ENCODE data around the gene RNF150.

RNF150 gene

DNA sequence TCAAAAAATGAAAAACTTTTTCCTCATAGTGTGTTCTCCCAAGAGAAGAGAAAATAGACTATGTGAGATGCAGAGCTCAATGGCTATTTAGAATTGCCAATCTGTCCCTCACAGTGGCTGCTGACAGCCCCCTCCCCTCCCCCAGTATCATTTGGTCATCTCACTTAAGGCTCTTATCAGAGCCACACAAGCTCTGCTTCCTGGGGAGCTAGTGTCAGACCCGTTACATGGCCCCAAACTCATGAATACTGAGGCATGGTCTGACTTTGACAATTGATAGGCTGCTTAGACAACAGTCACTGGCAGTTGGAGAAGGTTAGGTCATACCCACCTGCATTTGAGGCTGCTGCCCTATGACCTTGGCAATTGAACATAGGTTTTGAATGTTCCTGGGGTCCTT, 15.3 kb downstream of the RNF150 start:
- ATAC-seq, result no peak
- DNase-seq (ENCODE audit: low spot score in 2 of 2), result no peak
- Mint-ChIP-seq H3K4me1 (no peaks in the 10 kb centered on the region), H3K4me3 (no peak overlapping the region), H3K9me3 (peaks cover 4% of the 10 kb centered on the region), H3K36me3 (no peaks in the 10 kb centered on the region), H3K27ac (no peak overlapping the region)

DNA sequence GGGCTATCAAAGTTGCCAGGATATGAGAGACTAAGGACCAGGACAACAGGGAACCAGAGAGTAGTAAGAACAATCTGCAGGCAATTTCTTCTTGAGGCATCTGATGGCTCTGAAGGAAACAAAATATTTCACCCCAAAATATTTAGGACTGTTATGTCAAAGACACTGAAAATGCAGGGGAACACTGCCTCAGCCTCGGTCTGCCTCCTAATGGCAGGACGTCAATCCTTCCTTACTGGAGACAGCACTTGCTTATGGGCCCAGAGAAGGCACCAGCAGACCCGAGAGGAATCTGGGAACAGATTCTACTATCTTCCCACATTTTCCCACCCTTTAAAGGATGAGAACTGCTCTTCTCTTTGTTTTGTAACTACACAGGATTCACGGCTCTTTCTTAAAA, 23.3 kb downstream of the RNF150 start:
- ATAC-seq (no peak), DNase-seq (ENCODE audit: low spot score in 2 of 2) (no peak)
- no peak overlapping the region for H3K4me3 Mint-ChIP-seq
- no peaks in the 10 kb centered on the region for H3K4me1 Mint-ChIP-seq
- no peak overlapping the region for H3K27ac Mint-ChIP-seq
- no peaks in the 10 kb centered on the region for H3K9me3 Mint-ChIP-seq
- H3K36me3 Mint-ChIP-seq, result no peaks in the 10 kb centered on the region

DNA sequence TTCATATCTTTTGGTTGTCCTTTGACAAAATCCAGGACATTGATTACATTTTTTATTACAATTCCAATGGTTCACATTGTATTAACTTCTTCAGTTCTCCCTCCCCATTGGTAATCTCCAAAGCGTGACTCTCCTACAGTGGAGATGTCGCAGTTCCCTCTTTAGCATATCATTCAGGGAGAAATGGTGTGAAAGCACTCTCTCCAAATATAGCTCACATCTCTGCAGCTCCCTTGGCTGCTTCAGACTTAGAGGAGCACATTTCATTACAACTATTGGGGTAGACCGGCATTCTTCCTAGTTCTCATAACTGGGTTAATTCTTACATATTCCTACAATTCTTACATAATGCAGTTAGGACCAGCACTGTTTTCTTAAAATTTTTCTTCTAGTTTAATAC, 25.3 kb downstream of the RNF150 start:
- H3K4me3 Mint-ChIP-seq, result no peak overlapping the region
- H3K36me3 Mint-ChIP-seq, result no peaks in the 10 kb centered on the region
- no peaks in the 10 kb centered on the region for H3K4me1 Mint-ChIP-seq
- DNase-seq (ENCODE audit: low spot score in 2 of 2), result no peak
- ATAC-seq, result no peak
- H3K27ac Mint-ChIP-seq, result no peak overlapping the region
- H3K9me3 Mint-ChIP-seq, result no peaks in the 10 kb centered on the region

DNA sequence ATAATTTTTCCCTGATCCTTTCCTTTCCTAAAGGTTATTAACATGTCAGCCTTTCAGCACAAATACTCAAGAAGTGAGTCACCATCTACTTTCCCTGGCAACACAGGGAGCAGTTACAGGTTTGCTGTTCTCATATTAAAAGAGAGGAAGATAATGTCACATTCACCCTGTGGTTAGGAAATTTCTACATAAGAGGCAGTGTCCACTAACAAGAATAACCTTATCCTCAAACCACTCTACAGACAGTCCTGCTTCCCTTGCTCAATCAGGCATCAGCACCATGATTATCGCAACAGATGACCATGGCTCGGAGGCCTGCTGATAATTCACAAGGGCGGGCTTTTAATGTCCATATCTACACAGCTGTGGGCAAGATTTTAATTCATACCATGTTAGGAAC, 30.9 kb downstream of the RNF150 start:
- H3K4me1 Mint-ChIP-seq, result no peaks in the 10 kb centered on the region
- ATAC-seq (no peak), DNase-seq (ENCODE audit: low spot score in 2 of 2) (no peak)
- no peaks in the 10 kb centered on the region for H3K36me3 Mint-ChIP-seq
- H3K27ac Mint-ChIP-seq, result no peak overlapping the region
- no peaks in the 10 kb centered on the region for H3K9me3 Mint-ChIP-seq
- H3K4me3 Mint-ChIP-seq, result no peak overlapping the region

DNA sequence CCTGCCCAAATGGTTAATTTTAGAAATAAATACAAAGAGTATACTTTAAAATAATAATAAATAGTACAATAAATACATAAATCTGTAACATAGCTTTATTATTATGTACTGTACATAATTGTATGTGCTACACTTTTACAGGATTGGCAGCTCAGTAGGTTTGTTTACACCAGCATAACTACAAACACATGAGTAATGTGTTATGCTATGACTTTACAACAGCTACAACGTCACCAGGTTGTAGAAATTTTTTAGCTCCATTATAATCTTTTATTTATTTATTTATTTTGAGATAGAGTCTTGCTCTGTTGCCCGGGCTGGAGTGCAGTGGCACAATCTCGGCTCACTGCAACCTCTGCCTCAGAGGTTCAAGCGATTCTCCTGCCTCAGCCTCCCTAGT, 31.8 kb downstream of the RNF150 start:
- Mint-ChIP-seq H3K4me3 (no peak overlapping the region), H3K4me1 (no peaks in the 10 kb centered on the region), H3K36me3 (no peaks in the 10 kb centered on the region), H3K27ac (no peak overlapping the region), H3K9me3 (no peaks in the 10 kb centered on the region)
- ATAC-seq, result no peak
- no peak for DNase-seq (ENCODE audit: low spot score in 2 of 2)

DNA sequence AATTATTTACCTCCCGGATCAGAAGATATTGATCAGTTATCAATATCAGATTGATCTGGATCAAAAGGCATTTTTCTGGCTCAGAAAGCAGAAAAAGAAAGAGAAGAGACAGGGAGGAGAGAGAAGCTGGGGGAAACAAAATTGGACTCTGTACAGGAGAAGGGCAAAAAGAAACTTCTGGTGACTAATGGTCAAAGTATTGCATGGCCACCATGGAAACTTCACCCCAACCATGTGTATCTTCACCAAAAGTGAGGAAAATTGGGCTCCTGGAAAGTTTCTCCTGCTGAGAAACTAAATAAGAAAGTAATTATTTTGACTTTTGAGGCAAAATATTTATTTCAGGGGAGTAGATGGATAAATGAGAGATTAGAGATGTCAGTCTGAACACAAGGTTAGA, 33.9 kb downstream of the RNF150 start:
- H3K4me1 Mint-ChIP-seq, result no peaks in the 10 kb centered on the region
- no peak overlapping the region for H3K4me3 Mint-ChIP-seq
- H3K27ac Mint-ChIP-seq, result no peak overlapping the region

DNA sequence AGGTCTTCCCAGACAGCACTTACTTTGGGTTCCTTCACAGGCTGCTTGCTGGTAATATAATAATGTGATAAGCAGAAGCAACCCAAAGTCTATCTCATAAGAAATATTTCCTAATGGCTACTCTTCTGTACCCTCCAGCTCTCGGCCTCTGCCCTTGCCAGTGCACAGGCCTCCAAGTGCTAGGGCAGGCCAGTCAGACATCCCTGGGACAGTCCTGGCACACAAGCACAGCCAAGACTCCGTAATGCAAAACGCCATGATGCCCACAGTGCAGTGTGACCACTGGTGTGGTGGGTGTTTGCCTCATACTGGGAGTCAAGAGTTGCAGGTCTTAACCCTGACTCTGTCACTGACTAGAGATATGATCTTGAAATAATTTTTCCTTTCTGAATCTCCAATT, 35.1 kb downstream of the RNF150 start:
- peaks cover 8% of the 10 kb centered on the region for H3K9me3 Mint-ChIP-seq
- H3K27ac Mint-ChIP-seq, result no peak overlapping the region
- no peaks in the 10 kb centered on the region for H3K4me1 Mint-ChIP-seq
- H3K4me3 Mint-ChIP-seq, result no peak overlapping the region
- ATAC-seq (no peak), DNase-seq (ENCODE audit: low spot score in 2 of 2) (no peak)
- H3K36me3 Mint-ChIP-seq, result no peaks in the 10 kb centered on the region

More for the DNA sequence above, 33.9 kb downstream of the RNF150 start:
- no peak for DNase-seq (ENCODE audit: low spot score in 2 of 2)
- no peak for ATAC-seq
- Mint-ChIP-seq H3K9me3 (no peaks in the 10 kb centered on the region), H3K36me3 (no peaks in the 10 kb centered on the region)

DNA sequence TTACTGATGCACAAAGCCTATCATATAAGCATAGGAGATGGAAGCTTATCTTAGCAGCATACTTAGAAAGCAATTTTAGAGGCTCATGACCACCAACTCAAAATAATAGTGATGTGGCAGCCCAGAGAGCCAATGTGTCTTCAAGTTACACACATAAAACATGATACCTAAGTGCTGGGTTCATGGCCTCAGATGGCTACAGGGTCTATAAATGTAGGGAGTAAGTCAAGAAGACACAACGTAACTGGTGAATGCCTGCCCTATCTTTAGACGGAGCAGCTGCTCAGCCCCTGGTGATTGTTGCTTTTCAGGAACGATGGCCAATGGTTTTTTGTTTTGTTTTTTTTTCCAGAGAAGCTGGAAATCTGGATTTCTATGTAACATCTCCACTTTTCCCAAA, 42.8 kb downstream of the RNF150 start:
- Mint-ChIP-seq H3K36me3 (no peaks in the 10 kb centered on the region), H3K9me3 (peaks cover 11% of the 10 kb centered on the region), H3K4me1 (no peaks in the 10 kb centered on the region), H3K27ac (no peak overlapping the region), H3K4me3 (no peak overlapping the region)
- no peak for ATAC-seq
- no peak for DNase-seq (ENCODE audit: low spot score in 2 of 2)

DNA sequence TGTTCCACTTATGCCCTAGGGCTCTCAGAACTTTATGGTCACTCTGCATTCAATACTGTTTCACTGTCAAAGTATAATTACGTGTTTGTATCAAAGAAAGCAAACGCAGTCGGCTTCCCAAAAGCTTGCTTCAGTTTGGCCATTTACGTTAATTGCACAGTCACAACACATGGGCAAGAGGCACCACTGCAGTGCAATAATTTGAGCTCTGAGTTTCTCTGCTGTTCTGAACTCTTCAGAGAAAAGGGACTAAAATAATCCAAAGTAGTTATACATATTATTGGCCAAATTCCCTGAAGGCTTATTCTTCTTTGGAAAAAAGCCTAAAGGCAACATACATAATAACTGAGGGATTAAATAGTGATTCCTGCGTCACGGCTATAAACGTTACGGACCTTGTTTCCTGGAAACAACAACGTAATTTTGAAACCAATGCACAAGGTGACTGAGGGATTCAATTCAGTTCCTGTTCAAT, 51.3 kb downstream of the RNF150 start:
- Mint-ChIP-seq H3K27ac (no peak overlapping the region), H3K4me1 (no peaks in the 10 kb centered on the region), H3K36me3 (no peaks in the 10 kb centered on the region), H3K9me3 (peaks cover 3% of the 10 kb centered on the region), H3K4me3 (no peak overlapping the region)
- ATAC-seq (no peak), DNase-seq (ENCODE audit: low spot score in 2 of 2) (no peak)

DNA sequence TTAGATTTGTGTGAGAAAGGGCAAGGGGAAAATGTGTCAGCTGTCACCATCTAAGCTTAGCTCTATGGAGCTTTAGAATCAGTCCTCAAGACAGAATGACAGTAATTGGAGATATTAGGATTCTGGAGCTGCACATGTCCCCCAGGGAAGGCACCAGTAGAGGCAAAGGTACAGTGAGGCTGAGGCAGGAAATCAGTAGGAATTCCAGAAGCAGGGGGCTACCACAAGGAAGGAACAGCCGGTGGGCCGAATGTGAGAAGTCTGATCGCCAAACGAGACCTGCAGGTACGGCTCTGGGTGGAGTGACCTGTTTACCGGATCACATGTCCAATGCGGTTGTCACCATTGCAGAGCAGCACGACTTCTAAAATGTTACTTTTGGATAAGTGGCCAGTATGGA, 52.6 kb downstream of the RNF150 start:
- Mint-ChIP-seq H3K36me3 (no peaks in the 10 kb centered on the region), H3K4me1 (no peaks in the 10 kb centered on the region), H3K27ac (no peak overlapping the region), H3K9me3 (peaks cover 1% of the 10 kb centered on the region), H3K4me3 (no peak overlapping the region)
- no peak for DNase-seq (ENCODE audit: low spot score in 2 of 2)
- ATAC-seq, result no peak

DNA sequence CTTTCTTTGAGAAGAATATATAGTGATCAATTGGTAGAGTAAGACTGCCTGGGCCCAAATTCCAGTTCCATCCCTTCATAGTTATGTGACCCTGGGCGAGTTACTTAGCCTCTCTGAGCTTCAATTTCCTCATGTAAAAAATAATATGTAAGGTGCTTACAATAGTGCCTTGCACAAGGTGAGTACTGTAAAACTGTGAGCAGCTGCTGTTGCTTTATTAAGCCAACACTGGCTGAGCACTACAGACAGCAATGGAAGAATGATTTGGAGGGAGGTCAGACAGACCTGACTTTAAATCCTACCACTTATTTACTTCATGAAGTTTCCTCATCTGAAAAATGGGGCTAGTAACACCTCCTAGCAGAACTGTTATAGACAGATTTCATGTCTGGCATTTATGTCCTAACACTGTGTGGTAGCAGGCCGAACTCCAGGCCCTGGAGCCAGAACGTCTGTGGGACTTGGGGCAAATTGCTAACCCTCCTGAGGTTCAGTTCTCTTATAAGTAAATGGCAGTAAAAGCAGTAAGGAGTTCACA, 53.8 kb downstream of the RNF150 start:
- Mint-ChIP-seq H3K36me3 (no peaks in the 10 kb centered on the region), H3K4me1 (no peaks in the 10 kb centered on the region)

DNA sequence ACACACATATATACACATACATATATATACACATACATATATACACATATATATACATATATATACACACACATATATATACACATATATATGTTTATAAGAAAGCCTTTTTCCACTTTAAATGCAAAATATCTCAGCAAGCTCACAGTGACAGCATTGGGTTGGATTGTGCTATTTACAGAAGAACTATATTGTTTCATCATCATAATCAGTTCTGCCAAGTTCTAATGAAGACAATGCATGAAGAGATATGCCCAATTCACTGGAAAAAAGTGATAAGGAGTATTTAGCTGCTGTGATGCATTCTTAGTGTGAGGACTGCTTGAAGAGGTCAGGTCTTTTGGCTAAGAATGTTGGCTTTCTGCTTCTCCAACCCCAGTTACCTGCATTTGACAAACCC, 54.4 kb downstream of the RNF150 start:
- H3K9me3 Mint-ChIP-seq, result no peaks in the 10 kb centered on the region
- H3K27ac Mint-ChIP-seq, result no peak overlapping the region
- no peaks in the 10 kb centered on the region for H3K36me3 Mint-ChIP-seq
- ATAC-seq, result no peak
- no peaks in the 10 kb centered on the region for H3K4me1 Mint-ChIP-seq
- no peak for DNase-seq (ENCODE audit: low spot score in 2 of 2)
- H3K4me3 Mint-ChIP-seq, result no peak overlapping the region

More for the DNA sequence above, 53.8 kb downstream of the RNF150 start:
- DNase-seq (ENCODE audit: low spot score in 2 of 2), result no peak
- H3K27ac Mint-ChIP-seq, result no peak overlapping the region
- no peaks in the 10 kb centered on the region for H3K9me3 Mint-ChIP-seq
- no peak overlapping the region for H3K4me3 Mint-ChIP-seq
- ATAC-seq, result no peak

DNA sequence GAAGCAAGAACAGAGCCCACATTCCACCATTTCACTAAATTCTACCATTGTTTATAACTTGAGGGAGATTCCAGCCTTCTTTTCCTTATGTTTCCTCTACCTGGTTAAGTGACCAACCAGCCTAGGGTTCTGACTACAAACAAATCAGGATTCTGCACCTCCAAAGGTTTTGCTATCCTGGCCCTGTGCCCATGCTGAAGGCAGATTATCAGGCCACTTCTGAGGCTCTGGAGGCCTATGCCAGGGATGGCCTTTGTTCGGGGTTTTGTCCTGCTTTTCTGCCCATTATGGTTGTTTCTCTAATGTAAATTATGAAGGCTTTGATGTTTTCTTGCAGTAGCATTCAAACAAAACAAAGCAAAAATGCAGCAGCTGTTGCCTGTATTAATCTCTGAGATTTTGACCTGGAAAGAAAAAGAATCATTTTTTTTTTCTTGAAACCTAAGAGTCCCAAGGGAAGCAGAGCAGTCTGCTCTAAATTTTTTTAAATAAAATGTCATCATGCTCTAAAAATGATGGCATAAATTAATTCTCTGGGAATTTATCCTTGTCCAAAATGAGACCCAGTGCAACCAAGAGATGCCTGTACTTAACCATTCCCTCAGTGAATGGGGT, 55.6 kb downstream of the RNF150 start:
- H3K4me3 Mint-ChIP-seq, result no peak overlapping the region
- no peak for ATAC-seq
- no peaks in the 10 kb centered on the region for H3K36me3 Mint-ChIP-seq
- H3K4me1 Mint-ChIP-seq, result no peaks in the 10 kb centered on the region
- H3K9me3 Mint-ChIP-seq, result no peaks in the 10 kb centered on the region
- no peak for DNase-seq (ENCODE audit: low spot score in 2 of 2)
- H3K27ac Mint-ChIP-seq, result no peak overlapping the region

DNA sequence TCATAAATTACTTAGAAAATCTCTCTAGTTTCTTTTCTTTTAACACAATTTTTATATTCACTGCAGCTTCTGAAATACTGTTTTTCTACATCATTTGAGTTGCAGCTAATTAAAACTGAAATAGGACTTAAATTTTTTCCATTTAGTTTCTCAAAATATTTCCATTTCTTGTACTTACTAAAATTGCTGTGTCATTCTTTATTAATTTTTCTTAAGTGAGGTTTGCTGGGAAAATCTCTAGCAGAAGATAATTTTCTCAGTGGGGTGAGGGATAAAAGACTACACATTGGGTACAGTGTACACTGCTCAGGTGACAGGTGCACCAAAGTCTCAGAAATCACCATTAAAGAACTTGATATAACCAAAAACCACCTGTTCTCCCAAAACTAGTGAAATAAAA, 57.7 kb downstream of the RNF150 start:
- no peaks in the 10 kb centered on the region for H3K9me3 Mint-ChIP-seq
- ATAC-seq (no peak), DNase-seq (ENCODE audit: low spot score in 2 of 2) (no peak)
- no peak overlapping the region for H3K27ac Mint-ChIP-seq
- H3K36me3 Mint-ChIP-seq, result no peaks in the 10 kb centered on the region
- no peaks in the 10 kb centered on the region for H3K4me1 Mint-ChIP-seq
- no peak overlapping the region for H3K4me3 Mint-ChIP-seq

DNA sequence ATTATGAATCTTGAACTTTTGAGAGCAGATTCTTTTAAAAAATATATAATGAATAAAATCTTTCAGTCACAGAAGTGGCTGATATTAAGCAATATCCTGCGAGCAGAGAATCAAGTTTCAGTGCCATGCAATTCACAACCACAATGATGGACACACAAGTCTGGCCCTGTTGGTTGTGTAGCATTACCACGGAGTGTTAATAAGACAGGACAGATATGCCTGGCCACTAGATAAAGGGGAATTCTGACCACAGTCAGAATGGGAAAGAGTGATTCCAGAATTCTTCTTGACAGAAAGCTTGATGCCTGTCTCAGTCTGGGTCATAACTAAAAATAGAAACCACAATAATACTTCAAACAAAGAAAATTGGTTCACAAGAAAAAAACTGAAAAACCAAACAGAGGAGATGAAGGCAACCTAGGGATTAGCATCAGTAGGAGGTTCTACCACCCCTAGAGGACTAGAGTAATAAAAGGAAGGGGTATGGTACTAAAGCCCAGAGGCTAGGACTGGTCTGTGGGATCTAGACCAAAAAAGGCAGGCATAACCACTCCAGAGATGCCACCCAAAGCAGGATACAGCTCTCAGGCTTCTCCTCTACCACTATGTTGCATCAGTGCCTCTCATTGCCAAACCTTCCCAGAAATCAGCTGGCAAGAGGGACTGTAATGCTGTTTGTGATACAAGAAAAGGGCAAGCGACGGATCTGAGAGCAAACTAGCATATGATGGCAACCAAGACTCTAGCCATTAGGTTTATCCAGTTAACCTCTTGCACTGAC, 59.0 kb downstream of the RNF150 start:
- Mint-ChIP-seq H3K9me3 (no peaks in the 10 kb centered on the region), H3K4me1 (no peaks in the 10 kb centered on the region), H3K4me3 (no peak overlapping the region), H3K27ac (no peak overlapping the region), H3K36me3 (no peaks in the 10 kb centered on the region)
- DNase-seq (ENCODE audit: low spot score in 2 of 2), result no peak
- no peak for ATAC-seq

DNA sequence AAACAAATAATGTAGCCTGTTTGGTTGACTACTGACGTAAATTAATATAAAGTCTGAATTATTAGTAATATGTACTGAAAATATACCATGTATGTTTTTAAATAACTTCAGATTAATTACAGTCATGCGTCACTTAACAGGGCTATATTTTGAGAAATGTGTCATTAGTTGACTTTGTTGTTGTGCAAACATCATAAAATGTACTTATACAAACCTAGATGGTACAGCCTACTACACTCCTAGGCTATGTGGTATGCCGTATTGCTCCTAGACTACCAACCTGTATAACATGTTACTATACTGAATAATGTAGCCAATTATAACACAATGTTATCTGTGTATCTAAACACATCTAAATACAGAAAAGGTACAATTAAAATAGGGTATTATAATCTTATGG, 66.6 kb downstream of the RNF150 start:
- H3K4me3 Mint-ChIP-seq, result no peak overlapping the region
- no peaks in the 10 kb centered on the region for H3K36me3 Mint-ChIP-seq
- DNase-seq (ENCODE audit: low spot score in 2 of 2), result no peak
- no peak for ATAC-seq
- no peaks in the 10 kb centered on the region for H3K4me1 Mint-ChIP-seq
- no peaks in the 10 kb centered on the region for H3K9me3 Mint-ChIP-seq
- H3K27ac Mint-ChIP-seq, result no peak overlapping the region

Measured in stimulated activated effector memory CD8-positive, alpha-beta T cell treated with anti-CD3 and anti-CD28 coated beads, Interleukin-12 subunit alpha, Interleukin-12 subunit beta, amount 100 ng/mL, for 72 hours (primary cell).